Osteoblast (primary cell): ENCODE data around the gene PFKL. TPM values are rescaled to one million over a fixed set of nuclear protein-coding genes. Genes with fewer than 3 reads are reported as not detected.

Experiments
- DNase-seq: peaks from one replicate; pipeline ENCODE4 v3.0.0; 2011; ENCODE audit warnings: low spot score, mixed read lengths; ENCODE audit not compliant: insufficient read length; ENCODE audit errors: missing footprints
- H2AFZ ChIP-seq: 2 replicates; pipeline ENCODE4 v1.6.0; 2011; ENCODE audit warnings: mild to moderate bottlenecking, low read length
- H3K27ac ChIP-seq: 2 replicates; pipeline ENCODE4 v1.5.1; 2011; ENCODE audit warnings: mild to moderate bottlenecking, low read depth, low read length, moderate library complexity
- H3K27me3 ChIP-seq: 2 replicates; pipeline ENCODE4 v1.6.0; 2012; ENCODE audit warnings: mild to moderate bottlenecking, control low read depth, inconsistent platforms, low read length, moderate library complexity; ENCODE audit not compliant: insufficient read depth
- H3K36me3 ChIP-seq: 2 replicates; pipeline ENCODE4 v1.5.1; 2011; ENCODE audit warnings: mild to moderate bottlenecking, low read length, control low read depth, moderate library complexity; ENCODE audit not compliant: insufficient read depth
- H3K4me1 ChIP-seq: 2 replicates; pipeline ENCODE4 v1.5.1; 2011; ENCODE audit warnings: mild to moderate bottlenecking, low read length, control low read depth, moderate library complexity; ENCODE audit not compliant: insufficient read depth
- H3K4me2 ChIP-seq: 2 replicates; pipeline ENCODE4 v1.6.0; 2011; ENCODE audit warnings: mild to moderate bottlenecking, low read length; ENCODE audit not compliant: insufficient read depth
- H3K4me3 ChIP-seq: fragments of 200-600 bp; sonication (generic); 3 replicates; pipeline ENCODE4 v1.5.1; 2012; ENCODE audit warnings: mild to moderate bottlenecking, low read length, inconsistent platforms; ENCODE audit not compliant: insufficient read depth
- H3K79me2 ChIP-seq: 2 replicates; pipeline ENCODE4 v1.6.0; 2012; ENCODE audit warnings: mild to moderate bottlenecking, low read length, control low read depth, inconsistent platforms; ENCODE audit not compliant: insufficient read depth
- H3K9me3 ChIP-seq: 2 replicates; pipeline ENCODE4 v1.5.1; 2011; ENCODE audit warnings: low read depth, low read length, control low read depth
- H4K20me1 ChIP-seq: 2 replicates; pipeline ENCODE4 v1.6.0; 2012; ENCODE audit warnings: mild to moderate bottlenecking, low read length, control low read depth; ENCODE audit not compliant: insufficient read depth
- CTCF ChIP-seq: IDR thresholded peaks from 2 replicates; pipeline ENCODE4 v1.5.1; 2011; ENCODE audit warnings: mild to moderate bottlenecking, low read depth, low read length, moderate library complexity; ENCODE audit errors: extremely low read depth
- total RNA-seq: library from RNA; depleted of rRNA; stranded (reverse); fragments of >200 nt; gene quantifications from 2 replicates; pipeline ENCODE4 v1.2.3, GENCODE V29; 2012

PFKL gene
- total RNA-seq, 1 donor = 114 TPM

GRCh38 chr21:44299085-44299457 lies 782 bp upstream of the PFKL start:
- Histone ChIP-seq H3K27me3 (no peaks in the 10 kb centered on the region), H3K4me3 (peak overlapping the region; percentile 80), H4K20me1 (peaks cover 23% of the 10 kb centered on the region), H3K36me3 (no peaks in the 10 kb centered on the region), H3K79me2 (peaks cover 30% of the 10 kb centered on the region), H3K4me2 (peak overlapping the region; percentile 89), H3K27ac (peak overlapping the region; percentile 58), H3K9me3 (no peaks in the 10 kb centered on the region), H3K4me1 (peaks cover 10% of the 10 kb centered on the region), H2AFZ (peak overlapping the region; percentile 89)
- DNase-seq = no peak
- no peak for TF ChIP-seq CTCF

GRCh38 chr21:44300262-44300959 lies 558 bp downstream of the PFKL start:
- peak overlapping the region; percentile 80 for H3K4me3 ChIP-seq
- DNase-seq = peak; percentile 100
- H3K79me2 ChIP-seq = peaks cover 41% of the 10 kb centered on the region
- H3K4me1 ChIP-seq = peaks cover 10% of the 10 kb centered on the region
- H3K36me3 ChIP-seq = no peaks in the 10 kb centered on the region
- peak overlapping the region; percentile 89 for H3K4me2 ChIP-seq
- H3K9me3 ChIP-seq = no peaks in the 10 kb centered on the region
- no peak for TF ChIP-seq CTCF
- H3K27ac ChIP-seq = no peak overlapping the region
- peaks cover 32% of the 10 kb centered on the region for H4K20me1 ChIP-seq
- H3K27me3 ChIP-seq = no peaks in the 10 kb centered on the region
- peak overlapping the region; percentile 62 for H2AFZ ChIP-seq

GRCh38 chr21:44301141-44301540 lies 1.3 kb downstream of the PFKL start:
- Histone ChIP-seq H3K27ac (no peak overlapping the region), H4K20me1 (peaks cover 40% of the 10 kb centered on the region)

More at GRCh38 chr21:44301141-44301540, 1.3 kb downstream of the PFKL start:
- no peak for DNase-seq
- H3K36me3 ChIP-seq = no peaks in the 10 kb centered on the region
- H3K9me3 ChIP-seq = no peaks in the 10 kb centered on the region
- peak overlapping the region; percentile 80 for H3K4me3 ChIP-seq
- no peak for TF ChIP-seq CTCF
- H3K4me2 ChIP-seq = peak overlapping the region; percentile 89
- no peaks in the 10 kb centered on the region for H3K27me3 ChIP-seq
- no peak overlapping the region for H2AFZ ChIP-seq
- peaks cover 49% of the 10 kb centered on the region for H3K79me2 ChIP-seq
- peaks cover 10% of the 10 kb centered on the region for H3K4me1 ChIP-seq
